Omental fat pad (tissue), 4 donors: ENCODE data around the gene CCRL2. TPM values are rescaled to one million over a fixed set of nuclear protein-coding genes. Genes with fewer than 3 reads are reported as not detected.

Source experiments
- ATAC-seq: fragments of 150-250 bp; one replicate; pipeline ENCODE4 v1.9.1; 2016; ENCODE audit warnings: mild to moderate bottlenecking, moderate library complexity; ENCODE audit not compliant: low FRiP score
- DNase-seq: peaks from one replicate; pipeline ENCODE4 v3.0.0-alpha.2; 2019; ENCODE audit warnings: low spot score
- CTCF ChIP-seq, 3 donors: fragments of 450-650 bp; IDR thresholded peaks; one replicate each; pipeline ENCODE4 v1.5.1; 2016 to 2017; ENCODE audit warnings: antibody characterized with exemption in 3 of 3, mild to moderate bottlenecking in 3 of 3, moderate library complexity in 2 of 3
- total RNA-seq, 4 donors: library from RNA; depleted of rRNA; stranded (reverse); fragments of >200 nt; gene quantifications; one replicate each; pipeline ENCODE4 v1.1.0, GENCODE V29; 2016

CCRL2 gene
- total RNA-seq, 4 donors from 2014 or later = 6.8 to 17.8 (median 12.8) TPM

DNA sequence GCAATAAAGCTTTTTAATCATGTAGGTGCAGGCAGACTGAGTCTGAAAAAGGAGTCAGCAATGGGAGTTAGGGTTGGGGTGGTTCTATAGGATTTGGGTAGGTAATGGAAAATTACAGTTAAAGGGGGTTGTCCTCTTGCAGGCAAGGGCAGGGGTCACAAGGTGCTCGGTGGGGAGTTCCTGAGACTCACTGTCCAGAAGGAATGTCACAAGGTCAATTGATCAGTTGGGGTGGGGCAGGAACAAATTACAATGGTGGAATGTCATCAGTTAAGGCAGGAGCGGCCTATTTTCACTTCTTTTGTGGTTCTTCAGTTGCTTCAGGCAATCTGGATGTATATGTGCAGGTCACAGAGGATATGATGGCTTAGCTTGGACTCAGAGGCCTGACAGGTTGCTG lies 14.0 kb upstream of the CCRL2 start:
- DNase-seq (no peak), ATAC-seq (no peak)
- no peak for TF ChIP-seq CTCF (IDR thresholded peaks at IDR 0.05)

- no peak for DNase-seq
- no peak for TF ChIP-seq CTCF (IDR thresholded peaks at IDR 0.05)
- ATAC-seq = peak; percentile 55
Observed at GRCh38 chr3:46393554-46394434, 13.3 kb upstream of the CCRL2 start.

DNA sequence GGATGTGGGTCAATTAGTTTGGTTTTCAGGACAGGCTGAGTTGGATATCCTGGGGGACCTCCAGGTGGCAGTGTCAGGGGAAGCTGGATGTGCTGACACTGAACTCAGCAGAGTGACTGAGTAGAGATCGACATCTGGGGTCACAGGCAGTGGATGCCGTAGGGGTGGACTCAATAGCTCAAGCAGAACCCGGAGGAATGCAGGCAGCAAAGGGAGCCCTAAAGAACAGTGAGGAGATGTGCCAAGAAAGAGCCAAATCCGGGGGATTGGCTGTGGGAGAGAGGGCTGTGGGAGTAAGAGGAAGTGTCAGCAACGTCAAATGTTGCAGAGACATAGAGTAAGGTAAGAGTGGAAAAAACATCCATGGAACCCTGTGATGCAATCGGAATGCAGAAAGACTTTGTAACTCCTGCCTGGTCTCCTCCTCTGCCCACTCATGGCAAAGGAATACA lies 11.8 kb upstream of the CCRL2 start:
- no peak for DNase-seq
- ATAC-seq = peak; percentile 83
- no peak for TF ChIP-seq CTCF (IDR thresholded peaks at IDR 0.05)

DNA sequence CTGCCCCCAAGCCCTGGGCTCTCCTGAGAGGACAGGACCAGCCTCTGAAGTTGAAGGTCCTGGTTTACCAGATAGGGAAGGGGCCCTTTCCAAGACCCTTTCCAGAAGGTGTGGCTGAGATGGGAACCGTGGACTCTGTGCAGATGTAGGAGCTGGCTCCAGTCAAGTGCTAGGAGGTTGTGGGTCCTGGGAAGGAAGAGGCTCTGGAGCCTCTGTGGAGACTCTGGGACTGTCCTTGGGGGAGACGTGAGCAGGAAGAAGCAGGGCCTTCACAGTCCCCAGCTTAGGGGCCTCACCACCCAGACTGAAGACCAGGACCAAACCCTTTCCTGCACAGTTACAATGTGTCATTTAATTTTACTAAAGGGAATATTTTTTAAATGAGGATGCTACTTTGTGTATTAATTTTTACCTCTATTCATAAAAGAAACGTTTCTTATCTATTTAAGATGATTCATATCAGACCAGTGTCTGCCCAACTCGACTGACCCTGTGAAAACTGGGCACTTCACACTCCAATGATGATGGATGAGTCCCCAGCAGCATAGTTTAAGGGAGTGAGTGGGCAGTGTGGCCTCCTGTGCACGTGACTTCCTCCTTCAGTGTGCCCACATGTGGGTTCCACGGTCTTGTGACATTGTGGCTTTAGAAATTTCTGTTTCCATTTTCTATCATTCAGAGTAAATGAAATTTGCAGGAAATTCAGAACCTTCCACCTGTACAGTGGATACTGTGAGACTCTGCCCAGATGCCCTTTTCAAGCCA lies 11.1 kb upstream of the CCRL2 start:
- DNase-seq (no peak), ATAC-seq (peak; percentile 13)
- no peak for TF ChIP-seq CTCF (IDR thresholded peaks at IDR 0.05)

- ATAC-seq (no peak), DNase-seq (no peak)
- no peak for TF ChIP-seq CTCF (IDR thresholded peaks at IDR 0.05)
Observed at GRCh38 chr3:46397111-46397510, 9.9 kb upstream of the CCRL2 start.

DNA sequence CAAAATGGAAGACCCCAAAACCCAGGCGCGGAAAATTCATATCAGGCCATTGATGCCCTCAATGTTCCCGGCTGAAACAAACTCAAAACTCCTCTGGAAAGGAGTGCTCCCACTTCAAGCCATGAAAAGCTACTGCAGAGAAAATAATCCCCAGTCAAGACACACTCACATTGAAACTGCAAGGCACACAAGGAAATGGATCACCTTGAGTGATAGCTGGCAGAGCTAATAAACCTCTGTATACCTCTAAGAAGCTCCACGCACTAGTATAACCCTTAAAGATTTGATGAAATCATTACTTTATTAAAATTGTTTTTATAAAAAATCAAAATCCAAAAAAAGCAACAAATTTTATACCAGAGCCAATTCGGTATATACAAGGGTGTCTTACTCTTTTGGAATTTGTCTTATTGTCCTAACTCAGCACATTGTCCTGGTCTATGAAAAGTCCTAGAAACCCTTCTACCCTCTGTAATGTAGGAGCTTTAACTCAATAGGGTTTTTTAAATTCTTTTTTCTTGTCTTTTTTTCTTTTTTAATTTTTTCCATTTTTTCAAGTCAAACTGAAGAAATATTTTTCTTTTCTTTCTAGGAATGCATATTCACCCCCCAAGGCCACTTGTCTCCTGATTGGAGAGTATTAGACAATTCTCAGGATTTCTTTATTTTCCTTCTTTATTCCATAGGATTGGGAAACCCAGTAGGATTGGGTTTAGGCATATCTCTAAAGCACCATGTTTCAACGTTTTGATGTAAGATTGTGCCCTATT lies 8.7 kb upstream of the CCRL2 start:
- TF ChIP-seq CTCF (IDR thresholded peaks at IDR 0.05) = no peak
- ATAC-seq (no peak), DNase-seq (no peak)
